HCT116 (cell line): ENCODE measurements around the gene GOLIM4.
"Not testable (repeated sequence)": the region's sequence is repeated elsewhere in the genome, so short reads cannot be mapped to it uniquely, and the experiment has no call there.

Source experiments
- EGR1 ChIP-seq: IDR thresholded peaks from 2 replicates; pipeline ENCODE4 v1.6.1; 2012; ENCODE audit warnings: low read depth
- EZH2 ChIP-seq: fragments of 200-600 bp; sonication (generic); IDR thresholded peaks from 2 replicates; pipeline ENCODE4 v1.6.1; 2017; ENCODE audit warnings: antibody characterized with exemption, mixed run types
- EZH2phosphoT487 ChIP-seq: fragments of 200-600 bp; IDR thresholded peaks from 2 replicates; pipeline ENCODE4 v1.6.1; 2018; ENCODE audit warnings: antibody characterized with exemption, borderline replicate concordance
- POLR2A ChIP-seq: IDR thresholded peaks from 2 replicates; pipeline ENCODE4 v1.7.0; 2011; ENCODE audit warnings: borderline replicate concordance; ENCODE audit not compliant: insufficient read depth, insufficient read length; ENCODE audit errors: extremely low read depth
- POLR2AphosphoS5 ChIP-seq: IDR thresholded peaks from 2 replicates; pipeline ENCODE4 v1.6.1; 2011; ENCODE audit warnings: mild to moderate bottlenecking, low read depth, low read length, moderate library complexity
- SP1 ChIP-seq: IDR thresholded peaks from 2 replicates; pipeline ENCODE4 v1.6.1; 2012; ENCODE audit warnings: low read depth
- SRF ChIP-seq: IDR thresholded peaks from 2 replicates; pipeline ENCODE4 v1.6.1; 2012; ENCODE audit warnings: low read depth
- ZFX ChIP-seq: fragments of 450-650 bp; IDR thresholded peaks from 2 replicates; pipeline ENCODE4 v1.6.1; 2017
- ZNF274 ChIP-seq: fragments of 200-500 bp; sonication (Bioruptor generic); IDR thresholded peaks from 2 replicates; pipeline ENCODE4 v1.6.1; 2014; ENCODE audit warnings: mild to moderate bottlenecking, low read depth, low read length, inconsistent platforms
- TF ChIP-seq, protein P1 (sequence below): IDR thresholded peaks from 2 replicates; pipeline ENCODE4 v1.6.1; 2012; ENCODE audit warnings: low read depth
- TF ChIP-seq, protein P2 (sequence below), 3 experiments: fragments of 200-600 bp in 1 of 3; sonication (generic) in 1 of 3; IDR thresholded peaks in 2 of 3; conservative IDR thresholded peaks in 1 of 3; 2 replicates each; pipeline ENCODE4 v1.5.1; 2012 to 2017; ENCODE audit warnings: low read depth in 2 of 3, low read length in 2 of 3, antibody characterized with exemption in 1 of 3, borderline replicate concordance in 1 of 3, control low read depth in 1 of 3, mild to moderate bottlenecking in 1 of 3, mixed read lengths in 1 of 3, mixed run types in 1 of 3, moderate library complexity in 1 of 3; ENCODE audit not compliant: insufficient read depth in 1 of 3
- TF ChIP-seq, protein P3 (sequence below): IDR thresholded peaks from 2 replicates; pipeline ENCODE4 v1.6.1; 2012

DNA sequence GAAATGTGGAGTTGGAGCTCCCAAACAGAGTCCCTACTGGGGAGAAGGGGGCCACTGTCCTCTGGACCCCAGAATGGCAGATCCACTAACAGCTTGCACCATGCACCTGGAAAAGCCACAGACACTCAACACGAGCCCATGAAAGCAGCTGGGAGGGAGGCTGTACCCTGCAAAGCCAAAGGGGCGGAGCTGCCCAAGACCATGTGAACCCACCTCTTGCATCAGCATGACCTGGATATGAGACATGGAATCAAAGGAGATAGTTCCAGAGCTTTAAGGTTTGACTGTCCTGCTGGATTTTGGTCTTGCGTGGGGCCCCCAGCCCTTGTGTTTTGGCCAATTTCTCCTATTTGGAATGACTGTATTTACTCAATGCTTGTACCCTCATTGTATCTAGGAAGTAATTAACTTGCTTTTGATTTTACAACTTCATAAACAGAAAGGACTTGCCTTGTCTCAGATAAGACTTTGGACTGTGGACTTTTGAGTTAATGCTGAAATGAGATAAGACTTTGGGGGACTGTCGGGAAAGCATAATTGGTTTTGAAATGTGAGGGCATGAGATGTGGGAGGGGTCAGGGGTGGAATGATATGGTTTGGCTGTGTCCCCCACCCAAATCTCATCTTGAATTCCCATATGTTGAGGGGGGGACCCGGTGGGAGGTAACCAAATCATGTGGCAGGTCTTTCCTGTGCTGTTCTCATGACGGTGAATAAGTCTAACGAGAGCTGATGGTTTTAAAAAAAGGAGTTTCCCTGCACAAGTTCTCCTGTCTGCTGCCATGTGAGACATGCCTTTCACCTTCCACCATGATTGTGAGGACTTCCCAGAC is 39.1 kb downstream of the GOLIM4 start:
- not testable (repeated sequence) for TF ChIP-seq ZNF274, POLR2AphosphoS5, SP1, SRF, POLR2A, EGR1, EZH2, EZH2phosphoT487, ZFX
- TF ChIP-seq, protein P1, sequence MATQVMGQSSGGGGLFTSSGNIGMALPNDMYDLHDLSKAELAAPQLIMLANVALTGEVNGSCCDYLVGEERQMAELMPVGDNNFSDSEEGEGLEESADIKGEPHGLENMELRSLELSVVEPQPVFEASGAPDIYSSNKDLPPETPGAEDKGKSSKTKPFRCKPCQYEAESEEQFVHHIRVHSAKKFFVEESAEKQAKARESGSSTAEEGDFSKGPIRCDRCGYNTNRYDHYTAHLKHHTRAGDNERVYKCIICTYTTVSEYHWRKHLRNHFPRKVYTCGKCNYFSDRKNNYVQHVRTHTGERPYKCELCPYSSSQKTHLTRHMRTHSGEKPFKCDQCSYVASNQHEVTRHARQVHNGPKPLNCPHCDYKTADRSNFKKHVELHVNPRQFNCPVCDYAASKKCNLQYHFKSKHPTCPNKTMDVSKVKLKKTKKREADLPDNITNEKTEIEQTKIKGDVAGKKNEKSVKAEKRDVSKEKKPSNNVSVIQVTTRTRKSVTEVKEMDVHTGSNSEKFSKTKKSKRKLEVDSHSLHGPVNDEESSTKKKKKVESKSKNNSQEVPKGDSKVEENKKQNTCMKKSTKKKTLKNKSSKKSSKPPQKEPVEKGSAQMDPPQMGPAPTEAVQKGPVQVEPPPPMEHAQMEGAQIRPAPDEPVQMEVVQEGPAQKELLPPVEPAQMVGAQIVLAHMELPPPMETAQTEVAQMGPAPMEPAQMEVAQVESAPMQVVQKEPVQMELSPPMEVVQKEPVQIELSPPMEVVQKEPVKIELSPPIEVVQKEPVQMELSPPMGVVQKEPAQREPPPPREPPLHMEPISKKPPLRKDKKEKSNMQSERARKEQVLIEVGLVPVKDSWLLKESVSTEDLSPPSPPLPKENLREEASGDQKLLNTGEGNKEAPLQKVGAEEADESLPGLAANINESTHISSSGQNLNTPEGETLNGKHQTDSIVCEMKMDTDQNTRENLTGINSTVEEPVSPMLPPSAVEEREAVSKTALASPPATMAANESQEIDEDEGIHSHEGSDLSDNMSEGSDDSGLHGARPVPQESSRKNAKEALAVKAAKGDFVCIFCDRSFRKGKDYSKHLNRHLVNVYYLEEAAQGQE: not testable (repeated sequence)
- TF ChIP-seq, protein P2, sequence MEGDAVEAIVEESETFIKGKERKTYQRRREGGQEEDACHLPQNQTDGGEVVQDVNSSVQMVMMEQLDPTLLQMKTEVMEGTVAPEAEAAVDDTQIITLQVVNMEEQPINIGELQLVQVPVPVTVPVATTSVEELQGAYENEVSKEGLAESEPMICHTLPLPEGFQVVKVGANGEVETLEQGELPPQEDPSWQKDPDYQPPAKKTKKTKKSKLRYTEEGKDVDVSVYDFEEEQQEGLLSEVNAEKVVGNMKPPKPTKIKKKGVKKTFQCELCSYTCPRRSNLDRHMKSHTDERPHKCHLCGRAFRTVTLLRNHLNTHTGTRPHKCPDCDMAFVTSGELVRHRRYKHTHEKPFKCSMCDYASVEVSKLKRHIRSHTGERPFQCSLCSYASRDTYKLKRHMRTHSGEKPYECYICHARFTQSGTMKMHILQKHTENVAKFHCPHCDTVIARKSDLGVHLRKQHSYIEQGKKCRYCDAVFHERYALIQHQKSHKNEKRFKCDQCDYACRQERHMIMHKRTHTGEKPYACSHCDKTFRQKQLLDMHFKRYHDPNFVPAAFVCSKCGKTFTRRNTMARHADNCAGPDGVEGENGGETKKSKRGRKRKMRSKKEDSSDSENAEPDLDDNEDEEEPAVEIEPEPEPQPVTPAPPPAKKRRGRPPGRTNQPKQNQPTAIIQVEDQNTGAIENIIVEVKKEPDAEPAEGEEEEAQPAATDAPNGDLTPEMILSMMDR (IDR thresholded peaks at IDR 0.05 in 2 of 3, conservative IDR thresholded peaks at IDR 0.05 in 1 of 3; ENCODE audit: borderline replicate concordance in 1 of 3, insufficient read depth in 1 of 3, low read depth in 2 of 3, low read length in 2 of 3): not testable (repeated sequence)
- TF ChIP-seq, protein P3, sequence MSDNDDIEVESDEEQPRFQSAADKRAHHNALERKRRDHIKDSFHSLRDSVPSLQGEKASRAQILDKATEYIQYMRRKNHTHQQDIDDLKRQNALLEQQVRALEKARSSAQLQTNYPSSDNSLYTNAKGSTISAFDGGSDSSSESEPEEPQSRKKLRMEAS: not testable (repeated sequence)
